Right atrium auricular region (tissue), 2 donors: Measurements from ENCODE around the gene ABHD2. TPM values are rescaled to one million over a fixed set of nuclear protein-coding genes. Genes with fewer than 3 reads are reported as not detected.

Experiments
- DNase-seq: peaks from one replicate; pipeline ENCODE4 v3.0.0-alpha.2; 2019; ENCODE audit warnings: low spot score
- H3K27ac ChIP-seq, 2 donors: fragments of 200-600 bp; sonication (generic); 1 replicate in 1 of 2; 2 replicates in 1 of 2; pipeline ENCODE4 v1.5.1; 2016 to 2019
- H3K27me3 ChIP-seq, 2 donors: fragments of 200-600 bp; sonication (generic); one replicate each; pipeline versions ENCODE4 v1.5.1 to v1.6.0; 2017 to 2019
- H3K36me3 ChIP-seq: fragments of 200-600 bp; sonication (generic); one replicate; pipeline ENCODE4 v1.5.1; 2016
- H3K4me1 ChIP-seq, 2 donors: fragments of 200-600 bp; sonication (generic); one replicate each; pipeline versions ENCODE4 v1.5.1 to v1.6.0; 2017 to 2019
- H3K4me3 ChIP-seq, 2 donors: fragments of 200-600 bp; sonication (generic); 1 replicate in 1 of 2; 2 replicates in 1 of 2; pipeline ENCODE4 v1.5.1; 2017 to 2019; ENCODE audit warnings: mild to moderate bottlenecking in 1 of 2, moderate library complexity in 1 of 2
- H3K9me3 ChIP-seq, 2 donors: fragments of 200-600 bp; sonication (generic); one replicate each; pipeline ENCODE4 v1.5.1; 2019
- CTCF ChIP-seq, 2 donors: fragments of 200-600 bp; sonication (generic); IDR thresholded peaks; one replicate each; pipeline ENCODE4 v1.5.1; 2019; ENCODE audit warnings: antibody characterized with exemption in 2 of 2
- total RNA-seq, 2 donors: library from RNA; depleted of rRNA; stranded (reverse); fragments of >200 nt; gene quantifications; one replicate each; pipeline ENCODE4 v1.1.0, GENCODE V29; 2016

The ABHD2 gene
- total RNA-seq, 2 donors from 2014 or later: 115 to 118 TPM

GRCh38 chr15:89199746-89200145, 111.5 kb downstream of the ABHD2 start:
- Histone ChIP-seq H3K36me3 (peaks cover 41% of the 10 kb centered on the region), H3K27me3 (no peaks in the 10 kb centered on the region), H3K27ac (peak overlapping the region in 1 of 2 donors; percentile 48), H3K4me3 (no peak overlapping the region), H3K9me3 (no peaks in the 10 kb centered on the region), H3K4me1 (peaks cover 0 to 17% of the 10 kb centered on the region in 2 donors)
- TF ChIP-seq CTCF (IDR thresholded peaks at IDR 0.05): no peak
- DNase-seq: no peak

GRCh38 chr15:89200182-89200581, 111.9 kb downstream of the ABHD2 start:
- no peak overlapping the region for H3K4me3 ChIP-seq
- H3K36me3 ChIP-seq: peaks cover 36% of the 10 kb centered on the region
- H3K4me1 ChIP-seq: peaks cover 0 to 17% of the 10 kb centered on the region in 2 donors
- no peak for DNase-seq
- no peaks in the 10 kb centered on the region for H3K9me3 ChIP-seq
- peak overlapping the region in 1 of 2 donors; percentile 48 for H3K27ac ChIP-seq
- no peaks in the 10 kb centered on the region for H3K27me3 ChIP-seq
- no peak for TF ChIP-seq CTCF (IDR thresholded peaks at IDR 0.05)

GRCh38 chr15:89201465-89202005, 113.3 kb downstream of the ABHD2 start:
- no peak for TF ChIP-seq CTCF (IDR thresholded peaks at IDR 0.05)
- Histone ChIP-seq H3K4me3 (no peak overlapping the region), H3K4me1 (peaks cover 0 to 17% of the 10 kb centered on the region in 2 donors), H3K9me3 (no peaks in the 10 kb centered on the region), H3K36me3 (peaks cover 24% of the 10 kb centered on the region), H3K27me3 (no peaks in the 10 kb centered on the region), H3K27ac (no peak overlapping the region)
- no peak for DNase-seq

GRCh38 chr15:89203705-89204273, 115.5 kb downstream of the ABHD2 start:
- H3K4me3 ChIP-seq: no peak overlapping the region
- H3K4me1 ChIP-seq: peaks cover 0 to 19% of the 10 kb centered on the region in 2 donors
- H3K9me3 ChIP-seq: no peaks in the 10 kb centered on the region
- DNase-seq: no peak
- TF ChIP-seq CTCF (IDR thresholded peaks at IDR 0.05): no peak
- H3K36me3 ChIP-seq: peaks cover 12% of the 10 kb centered on the region
- H3K27me3 ChIP-seq: no peaks in the 10 kb centered on the region
- no peak overlapping the region for H3K27ac ChIP-seq

GRCh38 chr15:89205991-89206585, 117.8 kb downstream of the ABHD2 start:
- peaks cover 0 to 10% of the 10 kb centered on the region in 2 donors for H3K4me1 ChIP-seq
- H3K4me3 ChIP-seq: no peak overlapping the region
- no peaks in the 10 kb centered on the region for H3K27me3 ChIP-seq
- H3K9me3 ChIP-seq: no peaks in the 10 kb centered on the region
- TF ChIP-seq CTCF (IDR thresholded peaks at IDR 0.05): no peak
- no peak overlapping the region for H3K27ac ChIP-seq
- DNase-seq: no peak
- peaks cover 4% of the 10 kb centered on the region for H3K36me3 ChIP-seq
